Neutrophil (primary cell): Measurements from ENCODE around the gene ADAT2.

Experiments used
- H3K27ac ChIP-seq: fragments of 200-600 bp; sonication (generic); 2 replicates; pipeline ENCODE4 v1.5.1; 2016; ENCODE audit warnings: mild to moderate bottlenecking, moderate library complexity
- H3K27me3 ChIP-seq: fragments of 200-600 bp; sonication (generic); 2 replicates; pipeline ENCODE4 v1.6.0; 2016; ENCODE audit warnings: mild to moderate bottlenecking
- H3K36me3 ChIP-seq: fragments of 200-600 bp; sonication (generic); 2 replicates; pipeline ENCODE4 v1.5.1; 2017
- H3K4me1 ChIP-seq, 2 experiments: fragments of 200-600 bp in 1 of 2; sonication (generic) in 1 of 2; 1 replicate in 1 of 2; 2 replicates in 1 of 2; pipeline versions ENCODE4 v1.5.1 to v1.6.1; 2013 to 2016; ENCODE audit warnings: low read depth in 1 of 2, low read length in 1 of 2, mild to moderate bottlenecking in 1 of 2, moderate library complexity in 1 of 2; ENCODE audit not compliant: control insufficient read depth in 1 of 2, insufficient read depth in 1 of 2
- H3K4me3 ChIP-seq, 2 experiments: fragments of 200-600 bp in 1 of 2; sonication (generic) in 1 of 2; 1 replicate in 1 of 2; 2 replicates in 1 of 2; pipeline ENCODE4 v1.5.1; 2013 to 2016; ENCODE audit warnings: low read depth in 1 of 2, low read length in 1 of 2, mild to moderate bottlenecking in 1 of 2, moderate library complexity in 1 of 2
- H3K9me3 ChIP-seq: fragments of 200-600 bp; sonication (generic); 2 replicates; pipeline ENCODE4 v1.5.1; 2016
- TF ChIP-seq, protein P1 (sequence below): fragments of 200-600 bp; sonication (generic); IDR thresholded peaks from 2 replicates; pipeline ENCODE4 v1.5.1; 2016; ENCODE audit warnings: antibody characterized with exemption

Gene ADAT2

DNA sequence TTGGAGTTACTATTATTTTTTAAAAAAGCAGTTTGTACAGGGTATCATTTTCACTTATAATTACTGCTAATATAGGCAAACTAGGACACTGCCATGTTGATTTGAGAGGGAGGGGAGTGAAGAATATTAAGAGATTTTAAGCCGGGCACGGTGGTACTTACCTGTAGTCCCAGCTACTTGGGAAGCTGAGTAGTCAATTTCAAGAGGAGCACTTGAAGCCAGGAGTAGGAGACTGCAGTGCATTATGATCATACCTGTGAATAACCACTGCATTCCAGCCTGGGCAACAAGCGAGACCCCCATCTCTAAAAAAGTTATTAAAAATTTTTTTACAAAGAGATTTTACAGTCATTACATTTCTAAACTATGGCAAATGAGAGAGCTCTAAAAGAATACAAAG, 35.7 kb downstream of the ADAT2 start:
- Histone ChIP-seq H3K4me3 (no peak overlapping the region), H3K27me3 (no peaks in the 10 kb centered on the region), H3K9me3 (no peaks in the 10 kb centered on the region), H3K27ac (no peak overlapping the region), H3K36me3 (no peaks in the 10 kb centered on the region), H3K4me1 (no peaks in the 10 kb centered on the region)
- TF ChIP-seq, protein P1, sequence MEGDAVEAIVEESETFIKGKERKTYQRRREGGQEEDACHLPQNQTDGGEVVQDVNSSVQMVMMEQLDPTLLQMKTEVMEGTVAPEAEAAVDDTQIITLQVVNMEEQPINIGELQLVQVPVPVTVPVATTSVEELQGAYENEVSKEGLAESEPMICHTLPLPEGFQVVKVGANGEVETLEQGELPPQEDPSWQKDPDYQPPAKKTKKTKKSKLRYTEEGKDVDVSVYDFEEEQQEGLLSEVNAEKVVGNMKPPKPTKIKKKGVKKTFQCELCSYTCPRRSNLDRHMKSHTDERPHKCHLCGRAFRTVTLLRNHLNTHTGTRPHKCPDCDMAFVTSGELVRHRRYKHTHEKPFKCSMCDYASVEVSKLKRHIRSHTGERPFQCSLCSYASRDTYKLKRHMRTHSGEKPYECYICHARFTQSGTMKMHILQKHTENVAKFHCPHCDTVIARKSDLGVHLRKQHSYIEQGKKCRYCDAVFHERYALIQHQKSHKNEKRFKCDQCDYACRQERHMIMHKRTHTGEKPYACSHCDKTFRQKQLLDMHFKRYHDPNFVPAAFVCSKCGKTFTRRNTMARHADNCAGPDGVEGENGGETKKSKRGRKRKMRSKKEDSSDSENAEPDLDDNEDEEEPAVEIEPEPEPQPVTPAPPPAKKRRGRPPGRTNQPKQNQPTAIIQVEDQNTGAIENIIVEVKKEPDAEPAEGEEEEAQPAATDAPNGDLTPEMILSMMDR: no peak

DNA sequence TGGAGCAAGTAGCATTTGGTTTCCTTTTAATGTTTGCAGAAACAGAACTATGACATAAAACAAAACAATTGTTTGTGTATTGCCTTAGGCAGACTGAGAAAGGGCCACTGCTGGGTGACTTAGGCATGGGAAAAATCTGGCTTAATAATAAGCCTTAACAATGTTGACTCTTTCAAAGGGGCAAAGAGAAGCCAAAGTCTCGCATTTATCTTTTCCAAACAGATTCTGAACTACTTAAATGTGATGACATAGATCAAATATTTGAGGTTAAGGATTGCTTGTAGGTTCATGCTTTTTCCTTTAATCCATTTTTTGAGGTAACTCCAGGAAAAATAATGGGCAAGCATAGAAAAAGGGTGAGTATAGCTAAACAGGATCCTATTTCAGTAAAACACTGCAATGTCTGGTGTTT, 39.6 kb downstream of the ADAT2 start:
- Histone ChIP-seq H3K27me3 (no peaks in the 10 kb centered on the region), H3K36me3 (no peaks in the 10 kb centered on the region), H3K27ac (no peak overlapping the region), H3K4me1 (no peaks in the 10 kb centered on the region), H3K4me3 (no peak overlapping the region), H3K9me3 (no peaks in the 10 kb centered on the region)
- TF ChIP-seq, protein P1: no peak

DNA sequence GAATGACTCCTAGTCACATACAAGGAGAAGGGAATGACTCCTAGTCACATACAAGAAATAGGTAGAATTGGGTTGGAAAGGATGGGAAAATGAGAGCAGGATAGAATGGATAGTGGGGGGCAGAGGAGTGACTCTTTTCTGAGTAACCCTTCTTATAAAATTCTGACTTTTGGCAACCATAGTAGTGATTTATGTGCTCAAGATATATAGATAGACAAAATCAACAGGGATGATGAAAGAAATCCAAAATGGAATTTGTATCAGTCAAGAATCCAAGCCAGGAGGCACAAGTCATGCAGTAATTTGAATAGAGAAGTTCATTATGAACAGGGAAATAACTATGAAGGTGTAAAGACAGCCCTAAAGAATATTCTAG, 41.7 kb downstream of the ADAT2 start:
- TF ChIP-seq, protein P1: no peak
- Histone ChIP-seq H3K9me3 (no peaks in the 10 kb centered on the region), H3K4me3 (no peak overlapping the region), H3K36me3 (no peaks in the 10 kb centered on the region), H3K27ac (no peak overlapping the region), H3K4me1 (no peaks in the 10 kb centered on the region), H3K27me3 (no peaks in the 10 kb centered on the region)

DNA sequence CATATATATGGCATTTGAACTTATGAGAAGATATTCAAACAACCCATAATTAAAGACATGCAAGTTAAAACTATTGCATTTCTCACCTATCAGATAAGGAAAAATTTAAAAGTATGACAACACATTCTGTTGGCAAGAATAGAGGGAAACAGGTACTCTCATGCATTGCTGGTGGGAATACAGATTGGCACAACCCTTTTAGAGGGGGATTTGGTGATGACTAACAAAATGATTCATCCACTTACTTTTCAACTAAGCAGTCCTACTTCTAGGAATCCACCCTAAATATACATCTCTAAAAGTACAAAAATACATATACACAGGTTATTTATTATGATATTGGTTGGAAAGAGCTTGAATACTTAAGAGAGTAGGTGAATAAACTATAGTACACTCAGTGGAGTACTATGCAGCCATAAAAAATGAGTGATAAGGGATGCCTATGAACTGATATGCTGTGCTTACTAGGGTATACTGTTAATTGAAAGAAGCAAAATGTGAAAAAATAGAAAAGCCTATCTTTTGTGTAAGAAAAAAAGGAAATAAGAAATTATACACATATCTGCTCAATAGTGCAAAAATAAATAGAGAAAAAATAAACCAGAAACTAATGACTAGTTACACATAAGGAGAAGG, 42.2 kb downstream of the ADAT2 start:
- no peaks in the 10 kb centered on the region for H3K9me3 ChIP-seq
- no peaks in the 10 kb centered on the region for H3K4me1 ChIP-seq
- TF ChIP-seq, protein P1: no peak

DNA sequence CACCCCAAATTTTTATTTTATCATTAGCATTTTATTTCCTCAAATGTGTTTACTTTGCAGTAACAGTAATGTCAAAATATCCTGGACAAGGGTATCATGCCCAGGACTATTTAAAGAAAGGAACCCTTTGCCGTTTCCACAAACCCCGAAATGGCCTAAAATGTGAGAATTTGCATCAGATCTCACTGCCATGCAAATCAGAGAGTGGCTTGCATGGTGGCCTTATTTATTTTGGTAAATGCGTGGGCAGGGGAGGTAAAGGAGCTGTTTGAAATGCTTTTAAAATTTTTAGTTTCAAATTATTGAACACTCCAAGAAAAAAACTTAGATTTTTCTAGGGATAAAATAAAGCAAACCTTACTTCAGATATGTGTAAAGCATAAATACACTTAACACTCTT, 43.8 kb downstream of the ADAT2 start:
- H3K27me3 ChIP-seq: no peaks in the 10 kb centered on the region
- no peaks in the 10 kb centered on the region for H3K4me1 ChIP-seq
- TF ChIP-seq, protein P1: no peak
- no peak overlapping the region for H3K27ac ChIP-seq
- H3K4me3 ChIP-seq: no peak overlapping the region
- H3K9me3 ChIP-seq: no peaks in the 10 kb centered on the region
- no peaks in the 10 kb centered on the region for H3K36me3 ChIP-seq

More for the DNA sequence above, 42.2 kb downstream of the ADAT2 start:
- Histone ChIP-seq H3K36me3 (no peaks in the 10 kb centered on the region), H3K27me3 (no peaks in the 10 kb centered on the region), H3K4me3 (no peak overlapping the region), H3K27ac (no peak overlapping the region)
